Testis (tissue), 2 donors: Measurements from ENCODE around the gene CREBBP.

Experiments used
- CTCF ChIP-seq, 3 experiments: fragments of 450-650 bp in 2 of 3; fragments of 200-600 bp in 1 of 3; sonication (generic) in 1 of 3; IDR thresholded peaks; one replicate each; pipeline ENCODE4 v1.5.1; 2016 to 2019; ENCODE audit warnings: antibody characterized with exemption in 3 of 3, mild to moderate bottlenecking in 2 of 3, moderate library complexity in 1 of 3
- POLR2A ChIP-seq: fragments of 450-650 bp; IDR thresholded peaks from one replicate; pipeline ENCODE4 v1.6.1; 2017; ENCODE audit warnings: antibody characterized with exemption, mild to moderate bottlenecking, moderate library complexity

- TF ChIP-seq CTCF (IDR thresholded peaks at IDR 0.05), result no peak
- no peak for TF ChIP-seq POLR2A
Measured at GRCh38 chr16:3846087-3846486, 34.4 kb downstream of the CREBBP start.
